ENCODE results near the gene CGREF1.
"Not testable (repeated sequence)": the region's sequence is repeated elsewhere in the genome, so short reads cannot be mapped to it uniquely, and the experiment has no call there.

Gene CGREF1

GRCh38 chr2:27137322-27137935 is 18.5 kb upstream of the CGREF1 start:
- DNase-seq (ENCODE audit: low spot score), result no peak

GRCh38 chr2:27136751-27137150 is 17.8 kb upstream of the CGREF1 start:
- DNase-seq (ENCODE audit: low spot score), result no peak

DNA sequence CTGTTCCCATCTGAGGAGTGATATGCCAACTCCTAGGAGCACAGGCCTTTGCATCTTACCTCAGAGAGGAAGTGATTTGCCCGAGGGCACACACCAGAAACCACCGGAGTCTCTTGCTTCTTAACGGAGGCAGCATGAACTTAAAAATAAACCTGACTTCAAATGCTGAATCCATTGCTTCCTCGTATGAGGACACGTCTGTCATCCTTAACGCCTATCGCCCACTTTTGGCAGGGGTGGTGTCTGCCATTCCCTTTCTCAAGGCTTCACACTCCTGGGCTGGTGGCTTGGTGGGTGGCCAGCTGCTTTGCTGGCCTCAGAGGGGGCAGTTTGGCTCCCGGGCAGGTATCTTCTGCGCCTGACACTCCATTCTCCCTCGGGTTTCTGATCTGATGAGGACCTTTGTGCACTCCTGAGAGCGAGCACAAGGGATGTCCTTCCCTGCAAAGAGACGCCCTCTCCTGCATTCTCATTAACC is 16.6 kb upstream of the CGREF1 start:
- DNase-seq (ENCODE audit: low spot score), result no peak

DNA sequence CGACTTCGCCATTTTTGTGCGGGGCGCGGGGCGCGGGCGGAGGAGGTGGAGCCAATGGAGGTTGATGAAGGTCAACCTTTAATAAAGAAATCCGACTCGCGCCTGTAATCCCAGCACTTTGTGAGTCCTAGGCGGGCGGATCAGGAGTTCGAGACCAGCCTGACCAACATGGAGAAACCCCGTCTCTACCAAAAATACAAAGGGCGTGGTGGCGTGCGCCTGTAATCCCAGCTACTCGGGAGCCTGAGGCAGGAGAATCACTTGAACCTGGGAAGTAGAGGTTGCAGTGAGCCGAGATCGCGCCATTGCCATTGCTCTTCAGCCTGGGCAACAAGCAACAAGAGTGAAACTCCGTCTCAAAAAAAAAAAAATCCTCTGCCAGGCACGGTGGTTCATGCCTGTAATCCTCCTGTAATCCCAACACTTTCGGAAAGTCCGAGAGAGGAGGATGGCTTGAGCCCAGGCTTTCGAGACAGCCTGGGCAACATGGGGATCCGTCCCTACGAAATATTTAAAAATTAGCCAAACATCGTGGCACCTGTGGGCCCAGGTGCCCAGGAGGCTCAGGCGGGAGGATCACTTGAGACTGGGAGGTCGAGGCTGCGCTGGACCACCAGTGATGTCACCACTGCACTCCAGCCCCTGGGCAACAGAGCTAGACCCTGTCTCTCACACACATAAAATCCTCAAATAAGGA is 16.0 kb upstream of the CGREF1 start:
- no peak for DNase-seq (ENCODE audit: low spot score)

DNA sequence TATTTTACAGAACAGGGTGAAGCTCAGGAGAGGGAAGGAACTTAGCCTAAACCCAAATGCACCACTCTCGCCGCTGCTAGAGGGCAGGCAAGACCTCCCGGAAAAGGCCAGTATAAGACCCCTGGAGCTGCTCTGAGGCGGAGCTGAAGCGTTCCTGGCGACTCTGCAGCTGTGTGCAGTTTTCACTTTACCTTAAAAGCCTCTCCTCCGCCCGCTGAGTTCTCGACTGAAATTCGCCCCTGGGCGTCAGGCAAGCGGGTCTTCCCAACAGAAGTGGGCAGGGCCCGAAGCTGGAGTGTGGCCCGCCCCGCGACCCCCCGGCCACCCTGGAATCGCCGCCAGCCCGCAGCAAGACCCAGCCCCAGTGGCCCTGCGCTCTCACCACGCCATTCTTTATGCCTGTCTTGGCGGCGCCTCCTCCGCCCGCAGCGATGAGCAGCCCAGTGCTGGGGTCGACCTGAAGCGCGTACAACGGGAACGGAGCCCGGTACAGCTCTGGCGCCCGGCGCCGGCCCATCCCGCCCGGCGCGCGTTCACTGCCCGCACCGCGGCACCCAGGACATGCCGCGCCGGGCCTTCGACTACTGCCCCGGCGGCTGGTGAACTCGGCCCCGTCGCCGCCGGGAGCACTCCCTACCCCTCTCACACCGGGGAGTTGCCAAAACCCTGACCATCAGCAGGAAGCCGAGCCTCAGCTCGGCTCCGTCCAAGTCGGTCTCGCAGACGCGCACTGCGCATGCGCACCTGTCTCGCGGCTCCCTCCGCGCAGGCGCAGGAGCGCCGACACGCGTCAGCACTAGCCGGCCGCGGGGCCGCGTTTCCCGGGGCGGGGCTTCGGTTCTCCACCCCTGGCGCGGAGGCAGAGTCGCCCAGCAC is 15.2 kb upstream of the CGREF1 start, which contains the start of gene PREB:
PREB (minus strand) TSS at position 732 of the 876 bp plus-strand sequence; CDS start at position 517, 215 bp downstream.
- peak; percentile 97 for DNase-seq (ENCODE audit: low spot score)

DNA sequence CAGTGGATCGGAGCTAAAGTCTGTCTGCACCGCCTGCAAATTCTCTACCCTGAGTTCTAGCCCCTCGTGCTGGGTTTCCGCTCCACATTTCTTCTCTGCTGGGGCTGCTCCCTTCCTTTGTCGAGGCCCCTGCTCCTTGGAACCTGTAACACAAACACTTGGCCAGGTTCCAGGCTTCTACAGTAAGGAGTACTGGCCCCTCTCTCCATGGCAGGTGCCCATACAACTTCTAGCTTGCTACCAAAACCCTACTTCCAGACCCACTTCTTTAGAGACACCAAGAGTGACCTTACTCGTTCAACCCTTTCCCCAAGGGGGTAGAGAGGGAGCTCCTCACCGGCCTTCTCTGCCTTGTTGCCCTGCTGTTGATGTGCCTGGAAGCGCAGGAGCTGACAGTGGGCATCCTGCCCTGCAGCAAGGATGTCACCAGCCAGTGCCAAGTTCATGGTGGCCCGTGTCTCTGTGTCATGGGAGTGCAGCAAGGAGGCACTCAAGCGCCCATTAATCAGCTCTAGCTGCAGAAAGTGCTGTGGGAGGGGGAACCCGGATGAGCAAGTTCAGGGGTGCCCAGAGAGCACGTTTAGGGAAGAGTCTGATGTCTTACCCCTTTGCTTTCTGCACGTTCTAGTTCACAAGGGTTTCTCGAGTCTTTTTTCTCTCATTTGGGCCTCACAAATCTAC is 14.4 kb upstream of the CGREF1 start:
- DNase-seq (ENCODE audit: low spot score), result peak; percentile 31

GRCh38 chr2:27131429-27131828 is 12.5 kb upstream of the CGREF1 start:
- DNase-seq (ENCODE audit: low spot score), result no peak

- no peak for DNase-seq (ENCODE audit: low spot score)
These were observed 11.5 kb upstream of the CGREF1 start for GRCh38 chr2:27130396-27130795.

GRCh38 chr2:27128668-27129571 is 10.0 kb upstream of the CGREF1 start:
- no peak for DNase-seq (ENCODE audit: low spot score)

DNA sequence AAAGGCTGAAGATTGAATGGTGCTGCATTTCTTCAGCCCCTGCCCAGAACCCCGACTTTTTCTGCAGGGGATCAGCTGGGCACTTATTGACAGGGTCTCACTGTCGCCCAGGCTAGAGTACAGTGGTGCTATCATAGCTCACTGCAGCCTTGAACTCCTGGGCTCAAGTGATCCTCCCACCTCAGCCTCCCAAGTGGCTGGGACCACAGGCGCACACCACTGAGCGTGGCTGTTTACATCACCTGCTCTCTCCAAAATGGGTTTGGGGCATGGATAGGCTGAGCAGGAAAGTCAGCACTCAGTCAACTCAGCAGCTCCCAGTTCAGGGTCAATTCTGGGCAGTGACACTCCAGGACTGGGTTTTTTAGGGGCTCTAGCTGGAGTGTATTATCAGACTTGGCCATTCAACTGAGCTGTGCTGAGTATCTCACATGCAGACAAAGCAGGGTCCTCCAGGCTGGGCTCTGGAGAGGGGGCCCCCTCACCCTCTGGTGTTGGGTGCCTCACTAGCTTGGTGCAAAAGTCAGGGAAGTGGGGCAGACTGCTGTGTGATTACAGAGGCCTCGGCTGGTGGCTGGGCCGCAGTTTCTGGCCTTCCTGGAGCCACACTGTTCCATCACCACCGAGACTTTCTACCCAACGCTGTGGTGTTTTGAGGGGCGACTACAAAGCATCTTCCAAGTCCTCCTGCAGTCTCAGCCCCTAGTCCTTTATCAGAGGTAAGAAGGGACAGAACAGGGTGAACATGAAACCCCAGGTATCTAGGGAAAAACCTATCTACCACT is 9.1 kb upstream of the CGREF1 start:
- DNase-seq (ENCODE audit: low spot score), result no peak

DNA sequence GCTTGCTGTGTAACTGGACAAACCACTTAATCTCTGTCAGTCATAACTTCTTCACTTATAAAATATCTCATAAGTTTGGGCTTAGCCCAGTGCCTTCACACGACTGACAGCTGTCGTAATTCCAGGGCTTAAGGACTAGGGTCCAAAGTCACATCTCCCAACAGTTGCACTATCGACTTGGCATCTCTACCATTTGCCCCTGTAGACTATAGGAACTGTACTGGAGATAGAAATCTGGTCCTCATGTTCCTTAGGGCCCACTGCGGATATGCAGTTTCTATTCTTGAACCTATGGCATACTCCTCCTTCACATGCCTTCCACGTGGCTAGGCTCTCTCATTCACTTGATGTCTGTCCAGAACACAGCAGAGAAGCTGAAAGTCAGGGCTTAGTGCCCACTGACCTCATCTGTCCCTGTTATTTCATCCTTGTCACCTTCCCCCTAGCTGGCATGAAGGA is 7.4 kb upstream of the CGREF1 start:
- DNase-seq (ENCODE audit: low spot score), result no peak

GRCh38 chr2:27125104-27125503 is 6.2 kb upstream of the CGREF1 start:
- no peak for DNase-seq (ENCODE audit: low spot score)

DNA sequence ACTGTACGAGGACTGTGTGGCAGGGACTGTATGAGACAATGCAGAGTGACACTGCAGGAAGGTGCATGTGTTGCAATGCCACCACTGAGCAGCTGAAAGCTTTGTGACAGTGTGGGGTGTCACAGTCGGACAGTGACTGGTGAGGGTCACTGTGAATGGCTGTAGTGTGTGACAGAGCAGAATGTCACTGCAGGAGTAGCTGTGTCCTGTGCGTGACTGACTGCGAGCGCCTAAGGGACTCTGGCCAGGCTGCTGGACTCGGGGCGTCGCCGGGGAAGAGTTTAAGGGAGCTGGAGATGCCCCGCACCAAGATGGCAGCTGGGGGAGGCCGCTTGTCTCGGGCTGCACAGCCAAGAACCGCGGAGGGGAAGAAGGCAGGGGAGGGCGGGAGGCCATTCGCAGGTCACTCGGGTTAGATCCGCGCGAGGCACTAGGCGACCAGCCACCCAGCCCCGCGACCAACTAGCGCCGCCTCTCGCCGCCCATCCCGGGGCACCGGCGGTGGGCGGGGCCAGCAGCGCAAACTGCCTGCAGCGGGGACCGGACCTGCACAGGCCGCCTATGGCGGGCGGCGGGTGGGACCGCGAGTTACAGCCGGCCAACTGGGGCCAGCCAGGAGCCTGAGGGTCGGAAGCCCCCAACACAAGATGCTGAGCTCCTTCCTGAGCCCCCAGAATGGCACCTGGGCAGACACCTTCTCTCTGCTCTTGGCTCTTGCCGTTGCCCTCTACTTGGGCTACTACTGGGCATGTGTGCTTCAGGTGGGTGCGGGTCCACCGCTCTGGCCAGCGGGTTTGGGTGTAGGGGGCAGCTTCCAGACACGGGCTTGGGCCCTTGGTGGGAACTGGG is 4.6 kb upstream of the CGREF1 start, which contains the start of gene ABHD1:
ABHD1 (plus strand) TSS at position 514 of the 849 bp plus-strand sequence; CDS start at position 648, 134 bp downstream.
- DNase-seq (ENCODE audit: low spot score), result no peak

DNA sequence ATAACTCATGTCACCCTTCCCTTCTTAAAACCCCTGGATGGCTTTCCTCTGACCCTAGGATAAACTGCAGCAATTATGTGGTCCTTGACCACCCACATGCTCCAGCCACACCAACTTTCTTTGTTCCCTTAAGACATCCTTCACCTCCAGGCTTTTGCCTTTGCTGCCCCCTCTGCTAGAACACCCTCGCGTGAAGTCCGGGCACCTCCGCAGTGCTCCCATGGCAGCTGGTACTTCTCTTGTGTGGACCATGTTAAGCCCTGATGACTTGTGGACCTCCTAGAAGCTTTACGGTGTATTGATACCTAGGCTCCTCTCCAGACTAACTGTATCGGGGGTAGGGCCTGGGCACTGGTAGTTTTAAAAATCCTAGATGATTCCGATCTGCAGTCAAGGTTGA is 3.9 kb upstream of the CGREF1 start:
- no peak for DNase-seq (ENCODE audit: low spot score)

DNA sequence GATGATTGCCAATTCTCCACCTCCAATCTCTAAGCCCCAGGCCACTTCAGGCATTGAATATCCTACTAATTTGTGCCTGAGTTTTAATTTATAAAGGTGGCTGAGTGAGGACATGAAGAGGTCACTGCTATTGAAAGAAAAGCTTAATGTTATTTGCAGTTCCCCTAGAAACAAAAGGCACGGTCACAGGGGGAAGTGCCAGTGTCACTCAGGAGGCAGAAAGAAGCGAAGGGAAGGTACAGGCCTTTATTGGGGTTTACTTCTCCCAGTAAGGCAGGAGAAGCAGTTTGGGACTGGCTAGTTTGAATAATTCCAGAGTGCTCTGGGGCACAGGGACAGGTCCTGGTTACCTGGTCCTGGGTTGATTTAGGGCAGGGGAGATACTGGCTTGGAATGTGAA is 3.0 kb upstream of the CGREF1 start:
- DNase-seq (ENCODE audit: low spot score), result no peak

DNA sequence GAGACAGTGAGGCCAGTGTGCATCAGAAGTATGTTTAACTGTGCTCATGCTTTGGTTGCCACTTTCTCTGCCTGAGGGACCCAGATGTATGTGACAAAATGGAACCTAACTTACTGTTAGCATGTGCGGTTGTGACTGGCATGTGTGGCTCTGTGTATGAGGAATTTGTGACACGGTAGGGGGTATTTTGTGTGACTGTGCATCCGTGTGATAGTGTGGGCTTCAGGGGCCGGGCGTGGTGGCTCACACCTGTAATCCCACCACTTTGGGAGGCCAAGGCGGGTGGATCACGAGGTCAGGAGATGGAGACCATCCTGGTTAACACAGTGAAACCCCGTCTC is 372 bp upstream of the CGREF1 start:
- DNase-seq (ENCODE audit: low spot score), result not testable (repeated sequence)

GRCh38 chr2:27117995-27118524 is 868 bp downstream of the CGREF1 start:
- DNase-seq (ENCODE audit: low spot score), result no peak

- DNase-seq (ENCODE audit: low spot score), result no peak
These were observed 3.4 kb downstream of the CGREF1 start for GRCh38 chr2:27115519-27115918.

All from kidney capillary endothelial cell (primary cell).